ENCODE data around the gene ZNF683.
"Not testable (repeated sequence)": the region's sequence is repeated elsewhere in the genome, so short reads cannot be mapped to it uniquely, and the experiment has no call there.

Gene ZNF683

GRCh38 chr1:26372611-26373010, at the start of gene ZNF683:
TSS of gene ZNF683 (minus strand) at chr1:26372750. CDS start at chr1:26368571, 4,179 bp downstream.
- in situ Hi-C loops (cut with MboI; ENCODE audit: low pct_unique_long_range_greater_than_20kb, low sequenced_read_pairs); DNase-seq: not testable (repeated sequence)

GRCh38 chr1:26419494-26419893, 46.9 kb upstream of the ZNF683 start:
- DNase-seq = no peak
- in situ Hi-C loops (cut with MboI; ENCODE audit: low pct_unique_long_range_greater_than_20kb, low sequenced_read_pairs) = no loop called here

GRCh38 chr1:26418865-26419349, 46.4 kb upstream of the ZNF683 start:
- in situ Hi-C loops (cut with MboI; ENCODE audit: low pct_unique_long_range_greater_than_20kb, low sequenced_read_pairs) = no loop called here

GRCh38 chr1:26417111-26417759, 44.7 kb upstream of the ZNF683 start:
- in situ Hi-C loops (cut with MboI; ENCODE audit: low pct_unique_long_range_greater_than_20kb, low sequenced_read_pairs) = no loop called here
- peak; percentile 73 for DNase-seq

More at GRCh38 chr1:26418865-26419349, 46.4 kb upstream of the ZNF683 start:
- no peak for DNase-seq

- in situ Hi-C loops (cut with MboI; ENCODE audit: low pct_unique_long_range_greater_than_20kb, low sequenced_read_pairs) = no loop called here
- no peak for DNase-seq
These were observed 40.5 kb upstream of the ZNF683 start for GRCh38 chr1:26413031-26413430.

- no peak for DNase-seq
- in situ Hi-C loops (cut with MboI; ENCODE audit: low pct_unique_long_range_greater_than_20kb, low sequenced_read_pairs) = no loop called here
These were observed 39.8 kb upstream of the ZNF683 start for GRCh38 chr1:26412180-26412840.

GRCh38 chr1:26411624-26412074, 39.1 kb upstream of the ZNF683 start:
- DNase-seq = no peak
- in situ Hi-C loops (cut with MboI; ENCODE audit: low pct_unique_long_range_greater_than_20kb, low sequenced_read_pairs) = no loop called here

- in situ Hi-C loops (cut with MboI; ENCODE audit: low pct_unique_long_range_greater_than_20kb, low sequenced_read_pairs) = no loop called here
- DNase-seq = no peak
These were observed 38.4 kb upstream of the ZNF683 start, which contains the start of gene LIN28A for GRCh38 chr1:26410706-26411623. TSS of gene LIN28A (plus strand) at chr1:26410817. CDS start at chr1:26410892, 75 bp downstream.

GRCh38 chr1:26409191-26409807, 36.7 kb upstream of the ZNF683 start:
- in situ Hi-C loops (cut with MboI; ENCODE audit: low pct_unique_long_range_greater_than_20kb, low sequenced_read_pairs) = no loop called here
- DNase-seq = no peak

GRCh38 chr1:26408604-26409003, 36.1 kb upstream of the ZNF683 start:
- in situ Hi-C loops (cut with MboI; ENCODE audit: low pct_unique_long_range_greater_than_20kb, low sequenced_read_pairs) = no loop called here
- DNase-seq = peak; percentile 83

GRCh38 chr1:26405281-26405915, 32.8 kb upstream of the ZNF683 start:
- DNase-seq = no peak
- in situ Hi-C loops (cut with MboI; ENCODE audit: low pct_unique_long_range_greater_than_20kb, low sequenced_read_pairs) = no loop called here

- in situ Hi-C loops (cut with MboI; ENCODE audit: low pct_unique_long_range_greater_than_20kb, low sequenced_read_pairs) = no loop called here
- no peak for DNase-seq
These were observed 32.1 kb upstream of the ZNF683 start for GRCh38 chr1:26404641-26405040.

- in situ Hi-C loops (cut with MboI; ENCODE audit: low pct_unique_long_range_greater_than_20kb, low sequenced_read_pairs) = no loop called here
- no peak for DNase-seq
These were observed 31.1 kb upstream of the ZNF683 start for GRCh38 chr1:26403656-26404055.

GRCh38 chr1:26401891-26402290, 29.3 kb upstream of the ZNF683 start:
- in situ Hi-C loops (cut with MboI; ENCODE audit: low pct_unique_long_range_greater_than_20kb, low sequenced_read_pairs) = no loop called here
- DNase-seq = no peak

- no peak for DNase-seq
- in situ Hi-C loops (cut with MboI; ENCODE audit: low pct_unique_long_range_greater_than_20kb, low sequenced_read_pairs) = no loop called here
These were observed 26.5 kb upstream of the ZNF683 start for GRCh38 chr1:26399034-26399433.

GRCh38 chr1:26395754-26396153, 23.2 kb upstream of the ZNF683 start:
- DNase-seq = no peak
- in situ Hi-C loops (cut with MboI; ENCODE audit: low pct_unique_long_range_greater_than_20kb, low sequenced_read_pairs) = no loop called here

GRCh38 chr1:26391450-26391849, 18.9 kb upstream of the ZNF683 start:
- in situ Hi-C loops (cut with MboI; ENCODE audit: low pct_unique_long_range_greater_than_20kb, low sequenced_read_pairs) = no loop called here
- DNase-seq = peak; percentile 66

- in situ Hi-C loops (cut with MboI; ENCODE audit: low pct_unique_long_range_greater_than_20kb, low sequenced_read_pairs) = no loop called here
- DNase-seq = no peak
These were observed 17.2 kb upstream of the ZNF683 start for GRCh38 chr1:26389604-26390247.
